K562 (cell line): ENCODE results near the gene MYO9A. TPM values are rescaled to one million over a fixed set of nuclear protein-coding genes. Genes with fewer than 3 reads are reported as not detected.

ENCODE experiments used
- ATAC-seq: fragments of 200-7000 bp; cut with Tn5 transposase; 3 replicates; pipeline ENCODE4 v1.9.1; 2020; ENCODE audit warnings: moderate library complexity
- BruUV-seq: library from RNA; stranded (reverse); fragments of 400-500 nt; replicated peaks from 2 replicates; lab custom pipeline; 2021; lab: Mats Ljungman, UMichigan
- CTCF ChIA-PET: fragments of 300-600 bp; formaldehyde crosslinking; extraction: SDS; loops from one replicate; lab custom pipeline; 2021; ENCODE audit warnings: low intra/inter-chr PET ratio; lab: Yijun Ruan, JAX
- POLR2A ChIA-PET: fragments of 300-600, 350-650 bp; sonication (Branson Sonifier 250); formaldehyde crosslinking; extraction: SDS; loops from one replicate; lab custom pipeline; 2021; ENCODE audit warnings: antibody characterized with exemption, inconsistent platforms; lab: Yijun Ruan, JAX
- DNase-seq, 4 experiments: peaks; one replicate each; pipeline versions ENCODE4 v3.0.0 to v3.0.0-alpha.2; 2011 to 2018; ENCODE audit warnings: low spot score in 3 of 4, mixed read lengths in 3 of 4; ENCODE audit errors: extremely low read depth in 1 of 4
- FAIRE-seq: peaks from 2 replicates; lab custom pipeline; 2011; peaks lifted over from hg19 to GRCh38; lab: Jason Lieb, UNC
- H2AFZ ChIP-seq: 2 replicates; pipeline ENCODE4 v1.6.0; 2011; ENCODE audit warnings: low read depth, low read length, control low read depth, inconsistent platforms
- H3K27ac ChIP-seq: fragments of 200-600 bp; 3 replicates; pipeline ENCODE4 v1.8.0; 2011; ENCODE audit warnings: low read depth, mild to moderate bottlenecking, control low read depth, inconsistent platforms, low read length, moderate library complexity, mixed read lengths; ENCODE audit errors: extremely low read depth
- H3K27me3 ChIP-seq, 2 experiments: fragments of 300-600 bp in 1 of 2; 2 replicates in 1 of 2; 3 replicates in 1 of 2; pipeline versions ENCODE4 v1.6.0 to v1.8.0; 2011; ENCODE audit warnings: inconsistent platforms in 2 of 2, low read length in 2 of 2, mild to moderate bottlenecking in 1 of 2, mixed read lengths in 1 of 2, moderate library complexity in 1 of 2; ENCODE audit not compliant: control insufficient read depth in 2 of 2, insufficient read depth in 2 of 2
- H3K36me3 ChIP-seq: fragments of 300-600 bp; 3 replicates; pipeline ENCODE4 v1.8.0; 2011; ENCODE audit warnings: mild to moderate bottlenecking, low read length, inconsistent platforms; ENCODE audit not compliant: control insufficient read depth, insufficient read depth
- H3K4me1 ChIP-seq, 2 experiments: fragments of 200-600 bp in 1 of 2; replicated peaks in 1 of 2; 2 replicates in 1 of 2; 3 replicates in 1 of 2; pipeline versions ENCODE4 v1.5.1 to v1.8.0; 2011; ENCODE audit warnings: inconsistent platforms in 2 of 2, low read length in 2 of 2, mild to moderate bottlenecking in 1 of 2, mixed read lengths in 1 of 2, moderate library complexity in 1 of 2; ENCODE audit not compliant: control insufficient read depth in 2 of 2, insufficient read depth in 2 of 2
- H3K4me2 ChIP-seq: 2 replicates; pipeline ENCODE4 v1.6.1; 2011; ENCODE audit warnings: low read length, control low read depth, inconsistent platforms, mixed read lengths; ENCODE audit not compliant: insufficient read depth
- H3K4me3 ChIP-seq: fragments of 200-600 bp; sonication (generic), shearing (Covaris generic); 2 replicates; pipeline ENCODE4 v1.5.1; 2016; ENCODE audit warnings: control low read depth, inconsistent platforms
- H3K79me2 ChIP-seq: fragments of 200-600 bp; 3 replicates; pipeline ENCODE4 v1.8.0; 2011; ENCODE audit warnings: low read length, inconsistent platforms; ENCODE audit not compliant: control insufficient read depth, insufficient read depth
- H3K9ac ChIP-seq, 2 experiments: 2 replicates each; pipeline versions ENCODE4 v1.6.0 to v1.6.1; 2011; ENCODE audit warnings: low read depth in 2 of 2, low read length in 2 of 2, control low read depth in 1 of 2, inconsistent platforms in 1 of 2, mild to moderate bottlenecking in 1 of 2, mixed read lengths in 1 of 2; ENCODE audit not compliant: insufficient read depth in 1 of 2
- H3K9me1 ChIP-seq: one replicate; pipeline ENCODE4 v1.6.0; 2011; ENCODE audit warnings: inconsistent platforms, mild to moderate bottlenecking, low read length, moderate library complexity; ENCODE audit not compliant: control insufficient read depth, insufficient read depth
- H3K9me3 ChIP-seq: replicated peaks from 2 replicates; pipeline ENCODE4 v1.5.1; 2011; ENCODE audit warnings: low read depth, low read length, inconsistent platforms; ENCODE audit not compliant: control insufficient read depth, insufficient read depth
- H4K20me1 ChIP-seq: replicated peaks from 2 replicates; pipeline ENCODE4 v1.6.1; 2011; ENCODE audit warnings: low read length, inconsistent platforms, mixed read lengths; ENCODE audit not compliant: control insufficient read depth, insufficient read depth
- CLOCK ChIP-seq: fragments of 250-450 bp; sonication (Bioruptor Pico); IDR thresholded peaks from 2 replicates; pipeline ENCODE4 v1.4.0; 2020; ENCODE audit warnings: mild to moderate bottlenecking, moderate library complexity, borderline replicate concordance
- E2F5 ChIP-seq: sonication (generic); formaldehyde crosslinking; IDR thresholded peaks from 2 replicates; pipeline ENCODE4 v1.8.0; 2022; ENCODE audit warnings: mild to moderate bottlenecking, missing genetic modification reagents
- NFIC ChIP-seq: fragments of 450-650 bp; IDR thresholded peaks from 2 replicates; pipeline ENCODE4 v1.6.1; 2017; ENCODE audit warnings: mild to moderate bottlenecking, inconsistent platforms
- NFIX ChIP-seq: fragments of 250-450 bp; sonication (Bioruptor Pico); IDR thresholded peaks from 2 replicates; pipeline ENCODE4 v1.4.0; 2020; ENCODE audit warnings: low read depth, mild to moderate bottlenecking, moderate library complexity
- SMAD3 ChIP-seq: fragments of 450-650 bp; formaldehyde crosslinking; conservative IDR thresholded peaks from 2 replicates; pipeline ENCODE4 v1.4.0; 2020; ENCODE audit warnings: mild to moderate bottlenecking
- WGBS: fragments of 100-300 bp; shearing (Covaris generic); methylation state at CpG from one replicate; pipeline ENCODE4 v1.1.6; 2016; ENCODE audit warnings: low coverage, mixed read lengths; ENCODE audit not compliant: insufficient coverage; ENCODE audit errors: missing lambda C conversion rate; 5-methylcytosine and 5-hydroxymethylcytosine counted together
- in situ Hi-C: fragments of 300-500 bp; cut with MboI; formaldehyde crosslinking; loops from 4 replicates; pipeline ENCODE4 v1.15.0; 2018; ENCODE audit warnings: inconsistent platforms, mixed read lengths
- intact Hi-C: fragments of 100-400 bp; cut with micrococcal nuclease; formaldehyde crosslinking; loops from 2 replicates; pipeline ENCODE4 v1.14.2; 2022
- polyA plus RNA-seq, 8 experiments: library from polyadenylated mRNA; depleted of rRNA in 4 of 8; stranded (reverse) in 5 of 8; unstranded in 3 of 8; fragments of >200 nt; fragmentation: Nextera tagmentation in 2 of 8; fragmentation: Illumina TruSeq in 1 of 8; extraction: Ambion mirVana in 2 of 8; extraction: Trizol in 1 of 8; gene quantifications; 2 replicates each; pipeline versions ENCODE4 v1.2.1 to v1.2.3, GENCODE V29; 2011 to 2014; ENCODE audit warnings: inconsistent platforms in 1 of 8, missing spikeins in 1 of 8
- total RNA-seq, 7 experiments: library from RNA; depleted of rRNA in 6 of 7; stranded (reverse); fragments of >200 nt in 6 of 7; fragmentation: Illumina TruSeq in 2 of 7; extraction: Trizol in 2 of 7; gene quantifications; 2 replicates each; pipeline versions ENCODE4 v1.2.1 to v1.2.3, GENCODE V29; 2011 to 2021; ENCODE audit warnings: low replicate concordance in 1 of 7

The MYO9A gene
- total and polyA plus RNA-seq, 9 of the 15 experiments (the other 6 are each of a cell fraction or from before 2014, with no cell fraction given), result 1.9 to 15.4 (median 5.8) TPM

DNA sequence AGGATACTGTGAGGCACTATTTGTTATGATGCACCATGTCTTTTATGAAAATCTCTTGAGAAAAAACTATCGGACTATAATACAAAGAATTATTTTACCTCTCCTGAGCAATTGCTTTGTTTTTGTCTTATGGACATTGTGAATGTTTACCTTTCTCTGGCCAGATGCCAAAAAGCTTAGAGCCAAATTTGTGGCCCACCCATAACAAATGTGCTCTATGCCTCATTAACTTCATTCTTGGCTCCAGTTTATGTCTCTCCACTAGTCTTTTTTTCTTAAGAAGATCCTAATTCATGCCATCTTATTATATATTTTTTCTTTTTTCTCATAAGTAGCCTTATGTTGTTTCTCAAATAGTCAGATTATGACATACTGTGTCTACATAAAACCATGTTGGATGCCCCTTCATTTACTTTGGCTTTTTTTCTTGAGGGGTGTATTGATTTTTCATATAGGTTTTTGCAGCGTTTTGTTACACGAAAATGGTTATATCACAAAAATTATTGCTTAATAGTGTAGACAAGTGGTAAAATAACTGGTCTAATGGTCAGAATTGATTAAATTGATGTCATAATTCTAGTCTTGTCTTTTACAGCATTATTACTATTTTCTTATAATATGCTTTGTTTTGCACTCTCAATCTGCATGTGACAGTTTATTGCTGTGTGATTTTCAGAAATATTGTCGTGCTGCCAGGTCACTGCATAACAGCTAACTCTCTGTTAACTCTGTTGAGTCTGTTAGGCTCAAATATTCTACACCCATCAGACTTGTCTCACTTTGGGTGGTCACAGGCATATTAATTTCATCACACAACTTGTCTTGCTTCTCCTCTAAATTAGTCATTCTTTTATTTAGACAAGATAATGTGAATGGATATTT, 18.5 kb upstream of the MYO9A start:
- TF ChIP-seq NFIX (CRISPR knock-in tag) (peak; percentile 35; the same call in 1 of the 2 replicates), NFIC (peak; percentile 75), E2F5 (CRISPR knock-in tag) (no peak), SMAD3 (CRISPR knock-in tag) (no peak), CLOCK (CRISPR knock-in tag) (no peak)
- TF ChIP-seq, all 486 proteins: peak for 2
- Histone ChIP-seq H4K20me1 (no peaks in the 10 kb centered on the region), H3K9ac (no peak overlapping the region), H3K4me2 (no peak overlapping the region), H3K4me3 (no peak overlapping the region), H3K4me1 (no peaks in the 10 kb centered on the region), H3K79me2 (no peaks in the 10 kb centered on the region), H3K9me1 (no peaks in the 10 kb centered on the region), H3K27ac (no peak overlapping the region), H2AFZ (no peak overlapping the region), H3K9me3 (no peaks in the 10 kb centered on the region), H3K36me3 (no peaks in the 10 kb centered on the region), H3K27me3 (peaks cover 5 to 7% of the 10 kb centered on the region in 2 experiments; a peak in 2 of 5 replicates)
- no peak for DNase-seq
- BruUV-seq, result no TSS peak
- FAIRE-seq, result no peak
- 3% methylated on average over 4 of the region's 4 CpGs for WGBS
- in situ Hi-C loops (no loop called here), intact Hi-C loops (no loop called here)
- ChIA-PET CTCF (no interaction called here), POLR2A (no interaction called here)
- ATAC-seq, result no peak
